Ectodermal cell (in vitro differentiated cells): ENCODE results near the gene TAS2R1.
"Not testable (repeated sequence)": the region's sequence is repeated elsewhere in the genome, so short reads cannot be mapped to it uniquely, and the experiment has no call there.

ENCODE experiments used
- H3K27ac ChIP-seq: 2 replicates; pipeline ENCODE4 v1.7.0; 2013; ENCODE audit warnings: mild to moderate bottlenecking, low read depth, low read length; ENCODE audit not compliant: insufficient read depth, poor library complexity, severe bottlenecking
- H3K27me3 ChIP-seq: 2 replicates; pipeline ENCODE4 v1.7.0; 2013; ENCODE audit warnings: mild to moderate bottlenecking, low read length; ENCODE audit not compliant: insufficient read depth, control insufficient read depth, poor library complexity, severe bottlenecking
- H3K36me3 ChIP-seq: one replicate; pipeline ENCODE4 v1.7.0; 2013; ENCODE audit warnings: low read length; ENCODE audit not compliant: control insufficient read depth, insufficient read depth
- H3K4me1 ChIP-seq: one replicate; pipeline ENCODE4 v1.7.0; 2013; ENCODE audit warnings: low read length; ENCODE audit not compliant: control insufficient read depth, insufficient read depth
- H3K4me3 ChIP-seq: 2 replicates; pipeline ENCODE4 v1.7.0; 2013; ENCODE audit warnings: low read depth, low read length, control low read depth; ENCODE audit not compliant: insufficient read depth
- H3K9me3 ChIP-seq: 2 replicates; pipeline ENCODE4 v1.7.0; 2013; ENCODE audit warnings: mild to moderate bottlenecking, low read length, moderate library complexity; ENCODE audit not compliant: control insufficient read depth
- WGBS, 2 experiments: methylation state at CpG; one replicate each; pipeline ENCODE4 v1.1.7; 2013; ENCODE audit warnings: missing lambda C conversion rate in 2 of 2; 5-methylcytosine and 5-hydroxymethylcytosine counted together

TAS2R1 gene

DNA sequence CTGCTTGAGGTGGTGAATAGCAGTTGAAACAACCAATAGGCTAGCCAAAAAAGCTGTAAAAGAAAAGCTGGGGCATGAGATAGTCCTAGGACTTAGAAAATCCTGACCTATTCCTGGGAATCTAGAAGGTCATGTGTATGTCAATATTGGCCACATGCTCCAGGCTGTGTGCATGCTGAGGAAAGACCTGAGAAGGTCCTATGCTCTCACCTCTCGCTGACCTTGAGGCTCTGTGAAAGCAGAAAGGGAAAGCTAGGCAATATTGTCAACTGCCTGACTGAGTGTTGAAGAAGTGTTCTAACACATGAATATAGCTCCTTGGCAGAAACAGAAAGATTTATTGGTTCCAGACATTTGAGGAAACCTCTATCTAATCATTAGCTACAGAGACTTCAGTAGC, 19.8 kb downstream of the TAS2R1 start:
- Histone ChIP-seq H3K27me3 (no peaks in the 10 kb centered on the region), H3K4me3 (no peak overlapping the region), H3K27ac (no peak overlapping the region), H3K9me3 (no peaks in the 10 kb centered on the region), H3K4me1 (no peaks in the 10 kb centered on the region), H3K36me3 (no peaks in the 10 kb centered on the region)
- 93 to 96% methylated on average over 1 of the region's 1 CpG for WGBS, 2 experiments

DNA sequence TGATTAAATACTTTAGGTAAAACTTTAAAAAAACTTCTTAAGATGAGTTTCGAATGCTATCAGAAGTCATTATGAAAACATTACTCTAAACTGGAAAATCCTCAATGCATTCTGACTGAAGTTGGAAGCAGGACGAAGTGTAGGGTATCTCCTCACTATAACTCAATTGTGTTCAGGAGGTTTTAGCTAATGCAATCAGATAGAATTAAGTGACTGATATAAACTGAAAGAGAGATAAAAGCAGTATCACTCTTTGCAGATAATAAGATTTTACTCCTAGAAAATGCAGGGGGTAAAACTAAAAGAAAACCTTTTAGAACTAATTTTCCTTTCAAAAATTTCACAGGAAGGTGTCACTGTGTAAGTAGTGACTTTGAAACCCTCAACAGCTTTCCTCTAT, 22.1 kb downstream of the TAS2R1 start:
- Histone ChIP-seq H3K27ac (no peak overlapping the region), H3K4me3 (no peak overlapping the region), H3K9me3 (no peaks in the 10 kb centered on the region), H3K4me1 (no peaks in the 10 kb centered on the region), H3K36me3 (no peaks in the 10 kb centered on the region), H3K27me3 (no peaks in the 10 kb centered on the region)
- WGBS, 2 experiments, result 89% methylated on average over 2 of the region's 2 CpGs; no CpG with 5 or more reads in 1 of the 2 experiments

DNA sequence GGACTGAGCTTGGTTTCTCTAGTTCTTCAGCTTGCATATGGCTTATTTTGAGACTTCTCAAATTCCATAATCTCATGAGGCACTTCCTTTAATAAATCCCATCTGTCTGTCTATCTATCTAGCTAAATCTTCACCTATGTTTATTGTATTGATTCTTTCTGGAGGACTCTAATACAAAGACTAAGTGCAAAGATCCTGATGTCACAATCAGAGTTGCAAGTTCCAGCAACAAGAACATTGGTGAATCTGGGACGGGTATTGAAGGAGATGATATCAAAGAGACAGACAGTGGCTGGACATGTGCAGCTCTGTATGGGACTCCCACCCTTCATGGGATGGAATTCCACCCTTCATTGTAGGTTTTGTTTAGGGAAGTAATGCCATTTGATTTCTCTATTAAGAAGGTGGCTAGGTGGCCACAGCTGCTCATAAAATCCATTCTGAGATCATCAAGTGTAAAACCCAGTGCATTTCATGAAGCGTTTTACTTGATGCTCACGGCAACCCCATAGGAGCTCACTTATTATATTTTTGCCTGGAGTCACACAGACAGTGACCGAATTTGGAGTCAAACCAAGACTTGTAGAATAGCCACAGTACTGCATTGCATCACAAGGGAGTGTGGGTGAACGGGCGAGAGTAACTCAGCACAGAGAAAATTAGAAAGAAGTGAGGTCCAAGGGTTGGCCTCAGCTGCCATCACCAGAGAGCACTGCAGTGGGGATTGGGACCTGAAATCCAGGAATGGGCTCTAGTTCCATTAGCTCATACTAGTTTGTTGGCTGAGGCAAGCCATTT, 24.9 kb downstream of the TAS2R1 start:
- no peak overlapping the region for H3K27ac ChIP-seq
- 94 to 95% methylated on average over 6 of the region's 6 CpGs for WGBS, 2 experiments
- H3K9me3 ChIP-seq, result no peaks in the 10 kb centered on the region
- no peaks in the 10 kb centered on the region for H3K36me3 ChIP-seq
- H3K4me1 ChIP-seq, result no peaks in the 10 kb centered on the region
- no peak overlapping the region for H3K4me3 ChIP-seq
- H3K27me3 ChIP-seq, result no peaks in the 10 kb centered on the region

DNA sequence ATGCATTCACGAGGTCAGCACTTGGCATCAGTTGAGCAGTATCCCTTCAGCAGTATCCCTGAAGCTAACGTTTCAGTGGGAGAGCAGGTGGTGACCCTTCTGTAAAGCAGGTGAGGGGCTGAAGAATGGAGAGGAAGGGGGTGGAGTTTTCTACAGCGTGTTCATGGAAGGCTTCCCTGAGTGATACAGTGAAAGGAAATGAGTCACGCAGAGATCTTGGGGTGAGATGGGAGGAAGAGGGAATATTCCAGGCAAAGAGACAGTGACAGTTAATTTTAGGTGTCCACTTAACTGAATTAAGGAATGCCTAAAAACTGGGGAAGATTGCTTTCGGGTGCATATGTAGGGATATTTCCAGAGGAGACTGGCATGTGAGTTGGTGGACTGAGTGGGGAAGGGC, 25.7 kb downstream of the TAS2R1 start:
- WGBS, 2 experiments, result 79 to 82% methylated on average over 5 of the region's 5 CpGs
- H3K36me3 ChIP-seq, result no peaks in the 10 kb centered on the region
- H3K27ac ChIP-seq, result no peak overlapping the region
- H3K4me1 ChIP-seq, result no peaks in the 10 kb centered on the region
- H3K9me3 ChIP-seq, result no peaks in the 10 kb centered on the region
- no peaks in the 10 kb centered on the region for H3K27me3 ChIP-seq
- H3K4me3 ChIP-seq, result no peak overlapping the region

DNA sequence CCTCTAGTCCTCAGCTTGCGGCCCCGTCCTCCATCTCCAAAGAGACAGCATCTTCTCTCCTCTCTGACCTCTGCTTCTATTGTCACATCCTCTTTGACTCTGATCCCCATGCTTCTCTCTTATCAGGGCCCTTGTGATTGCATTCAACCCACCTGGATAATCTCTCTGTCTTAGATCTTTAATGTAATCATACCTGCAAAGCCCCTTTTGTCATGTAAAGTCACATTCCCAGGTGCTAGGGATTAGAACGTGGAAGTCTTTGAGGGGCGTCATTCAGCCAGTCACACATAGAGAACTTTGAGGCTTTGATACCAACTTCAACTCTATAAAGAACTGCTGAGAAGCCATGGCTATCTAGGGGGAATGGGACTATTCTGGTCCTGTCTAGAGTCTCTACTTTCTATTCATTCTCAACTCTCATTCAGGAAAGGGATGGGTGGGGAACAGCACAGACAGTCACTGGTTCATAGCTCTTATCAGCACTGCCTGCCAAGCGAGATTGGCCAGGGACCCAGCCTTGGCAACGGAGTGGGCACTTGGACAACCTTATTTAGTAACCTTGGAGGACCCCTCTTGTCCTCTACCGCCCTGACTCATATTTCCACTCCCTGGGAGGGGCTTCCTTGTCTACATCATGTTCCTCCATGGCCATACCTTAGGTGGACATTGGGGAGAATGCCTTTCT, 29.0 kb downstream of the TAS2R1 start:
- no peaks in the 10 kb centered on the region for H3K36me3 ChIP-seq

DNA sequence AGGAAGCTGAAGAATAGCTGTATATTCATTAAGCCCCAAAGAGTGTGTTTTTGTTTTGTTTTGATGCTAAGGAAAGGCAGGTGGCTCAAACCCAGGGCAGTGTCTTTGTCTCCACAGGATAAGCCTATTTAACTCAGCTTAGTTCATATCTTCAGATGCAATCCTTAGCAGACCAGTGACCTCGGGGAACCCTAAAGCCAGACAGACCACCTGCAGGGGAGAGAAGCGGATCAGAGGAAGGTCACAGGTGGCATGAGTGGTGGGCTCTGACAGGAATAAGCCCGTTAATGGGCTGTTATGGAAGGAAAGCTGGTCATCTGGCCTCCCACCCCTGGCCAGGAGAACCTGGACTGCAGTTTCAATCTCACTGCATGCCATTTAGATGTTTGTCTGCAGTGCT, 30.8 kb downstream of the TAS2R1 start:
- Histone ChIP-seq H3K27me3 (no peaks in the 10 kb centered on the region), H3K27ac (no peak overlapping the region), H3K36me3 (no peaks in the 10 kb centered on the region), H3K9me3 (no peaks in the 10 kb centered on the region), H3K4me1 (peaks cover 15% of the 10 kb centered on the region), H3K4me3 (no peak overlapping the region)
- WGBS, 2 experiments, result 52 to 57% methylated on average over 3 of the region's 3 CpGs

More for the DNA sequence above, 29.0 kb downstream of the TAS2R1 start:
- no peaks in the 10 kb centered on the region for H3K27me3 ChIP-seq
- H3K4me3 ChIP-seq, result no peak overlapping the region
- no peak overlapping the region for H3K27ac ChIP-seq
- WGBS, 2 experiments, result 91 to 92% methylated on average over 7 of the region's 7 CpGs
- no peaks in the 10 kb centered on the region for H3K9me3 ChIP-seq
- peaks cover 11% of the 10 kb centered on the region for H3K4me1 ChIP-seq

DNA sequence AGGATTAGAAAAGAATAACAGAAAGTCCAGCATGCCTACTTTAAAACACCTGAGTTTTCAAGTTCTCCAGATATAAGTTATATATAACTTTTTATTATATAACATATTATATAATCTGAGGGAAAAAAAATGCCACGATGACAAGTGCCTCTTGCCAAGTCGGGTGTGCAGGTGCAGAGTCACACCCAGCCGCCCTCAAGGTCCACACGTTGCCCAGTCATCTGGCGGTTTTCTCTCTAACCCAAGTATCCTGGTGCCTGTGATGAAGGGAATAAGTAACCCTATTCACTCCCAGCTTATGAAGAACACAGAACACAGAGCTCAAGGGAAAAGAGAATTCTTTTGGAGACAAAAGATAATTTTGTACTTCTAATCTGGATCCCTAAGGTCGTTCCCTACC, 31.8 kb downstream of the TAS2R1 start:
- H3K36me3 ChIP-seq, H3K27ac ChIP-seq, H3K27me3 ChIP-seq, H3K9me3 ChIP-seq, H3K4me3 ChIP-seq: not testable (repeated sequence)
- 82% methylated on average over 6 of the region's 6 CpGs; no CpG with 5 or more reads in 1 of the 2 experiments for WGBS, 2 experiments
- H3K4me1 ChIP-seq, result peaks cover 15% of the 10 kb centered on the region

DNA sequence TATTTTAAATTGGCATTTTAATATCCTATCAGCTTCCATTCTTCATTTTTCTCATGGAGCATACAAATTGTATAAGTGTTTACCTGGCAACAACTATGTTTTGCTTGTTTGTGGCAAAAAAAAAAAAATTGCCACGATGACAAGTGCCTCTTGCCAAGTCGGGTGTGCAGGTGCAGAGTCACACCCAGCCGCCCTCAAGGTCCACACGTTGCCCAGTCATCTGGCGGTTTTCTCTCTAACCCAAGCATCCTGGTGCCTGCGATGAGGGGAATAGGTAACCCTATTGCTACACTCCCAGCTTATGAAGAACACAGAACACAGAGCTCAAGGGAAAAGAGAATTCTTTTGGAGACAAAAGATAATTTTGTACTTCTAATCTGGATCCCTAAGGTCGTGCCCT, 32.8 kb downstream of the TAS2R1 start:
- 75 to 84% methylated on average over 3 to 6 of the region's 7 CpGs for WGBS, 2 experiments
- H3K4me1 ChIP-seq, result peaks cover 15% of the 10 kb centered on the region
- not testable (repeated sequence) for H3K9me3 ChIP-seq, H3K27ac ChIP-seq, H3K36me3 ChIP-seq, H3K4me3 ChIP-seq, H3K27me3 ChIP-seq

DNA sequence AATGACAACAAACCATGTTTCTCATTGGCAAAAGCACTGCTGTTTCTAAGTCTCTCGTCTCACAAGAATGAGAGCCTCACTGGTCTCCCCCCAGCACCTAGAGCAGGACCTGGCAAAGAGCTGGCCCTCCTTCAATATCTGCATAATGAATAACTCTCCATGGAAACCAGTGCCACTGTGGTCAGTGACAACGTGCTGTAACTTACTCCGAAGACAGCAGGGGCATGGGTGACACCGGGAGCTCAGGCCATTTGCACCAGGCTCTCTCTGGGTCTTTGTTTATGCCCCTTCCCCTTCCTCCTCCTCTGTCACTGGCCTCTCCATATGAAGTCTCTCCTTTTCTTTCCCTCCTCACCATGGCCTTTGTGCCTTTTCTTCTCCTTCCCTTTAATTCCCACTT, 33.3 kb downstream of the TAS2R1 start:
- Histone ChIP-seq H3K36me3 (no peaks in the 10 kb centered on the region), H3K9me3 (no peaks in the 10 kb centered on the region), H3K27ac (no peak overlapping the region), H3K4me3 (no peak overlapping the region), H3K4me1 (peaks cover 15% of the 10 kb centered on the region), H3K27me3 (no peaks in the 10 kb centered on the region)
- WGBS, 2 experiments, result 14 to 16% methylated on average over 4 of the region's 4 CpGs

DNA sequence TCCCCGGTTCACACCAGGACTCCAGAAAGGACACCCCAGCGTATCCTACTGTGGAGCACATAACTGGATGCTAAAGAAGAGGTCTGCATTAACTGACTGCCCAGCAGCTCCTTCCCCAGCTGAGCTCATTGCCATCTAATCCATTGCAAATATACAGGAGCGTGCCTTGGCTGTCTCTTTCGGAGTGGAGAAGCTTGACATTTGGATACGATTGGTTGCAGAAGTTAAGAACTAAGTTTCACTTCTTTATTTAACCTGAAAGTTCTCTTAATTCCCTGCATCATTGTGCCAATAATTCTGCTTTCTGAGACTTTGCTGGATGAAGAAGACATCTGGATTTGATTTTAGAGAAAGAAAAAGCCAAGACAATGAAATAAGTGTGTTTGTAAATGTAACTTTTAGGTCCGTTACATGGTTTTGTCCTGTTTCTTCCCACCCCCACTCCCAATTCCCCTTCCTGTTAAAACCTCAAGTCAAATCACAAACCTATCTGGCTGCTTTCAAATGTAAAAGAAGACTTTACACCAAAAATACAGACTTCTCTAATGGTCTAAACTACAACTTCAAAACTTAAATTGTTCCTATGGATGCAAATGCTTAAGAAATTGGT, 33.9 kb downstream of the TAS2R1 start:
- H3K4me1 ChIP-seq, result peaks cover 15% of the 10 kb centered on the region
- no peaks in the 10 kb centered on the region for H3K9me3 ChIP-seq
- no peaks in the 10 kb centered on the region for H3K27me3 ChIP-seq
- H3K27ac ChIP-seq, result no peak overlapping the region
- no peaks in the 10 kb centered on the region for H3K36me3 ChIP-seq
- 58 to 73% methylated on average over 5 to 6 of the region's 6 CpGs for WGBS, 2 experiments
- no peak overlapping the region for H3K4me3 ChIP-seq
